GM19395 (cell line): Measurements from ENCODE around the gene APOB.
A peak's percentile ranks its signal among the peaks of the same experiment; 100 is the strongest.

ENCODE experiments used
- ATAC-seq: cut with Tn5 transposase; IDR thresholded peaks from one replicate; pipeline ENCODE4 v1.9.1; 2021; ENCODE audit warnings: mild to moderate bottlenecking, moderate library complexity; ENCODE audit not compliant: unreplicated experiment

APOB gene

GRCh38 chr2:20986024-20986939, 57.6 kb downstream of the APOB start:
- no peak for ATAC-seq

- ATAC-seq, result no peak
These were observed 58.8 kb downstream of the APOB start for GRCh38 chr2:20985062-20985461.

DNA sequence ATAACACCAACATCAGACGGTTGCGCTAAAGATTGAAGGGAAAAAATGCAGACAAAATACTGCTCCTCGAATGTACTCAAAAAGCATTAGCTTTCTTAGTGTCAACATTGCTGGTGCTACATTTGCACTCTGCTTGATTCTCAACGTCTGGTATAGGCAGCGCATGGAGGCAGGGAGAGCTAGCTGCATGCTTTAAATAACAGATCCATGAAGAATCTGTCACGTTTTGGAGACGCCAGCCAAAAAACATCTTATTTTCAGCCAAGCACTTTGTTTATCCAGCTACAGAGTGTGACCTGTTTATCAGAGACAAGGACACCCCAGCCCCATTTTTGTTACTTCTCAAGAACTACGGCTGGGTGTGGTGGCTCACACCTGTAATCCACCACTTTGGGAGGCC, 59.5 kb downstream of the APOB start:
- no peak for ATAC-seq

DNA sequence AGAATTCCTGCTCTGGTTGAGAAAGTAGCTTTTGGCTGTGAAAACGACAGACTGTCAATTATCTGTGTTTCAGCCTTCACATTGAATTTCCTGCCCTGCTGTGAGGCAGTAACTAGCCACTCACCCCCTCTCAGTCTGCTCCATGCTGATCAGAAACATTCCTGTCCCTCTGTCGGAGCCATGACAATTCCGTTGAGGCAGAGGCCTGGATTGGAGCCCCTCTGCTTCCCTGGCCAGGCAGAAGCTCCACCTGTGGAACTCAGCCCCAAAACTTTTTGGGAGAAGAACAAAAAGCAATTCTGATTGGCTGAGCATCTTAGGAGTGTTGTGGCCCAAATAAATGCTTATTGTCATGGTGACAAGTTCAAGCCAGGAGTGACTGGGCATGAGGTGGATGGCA, 60.0 kb downstream of the APOB start:
- ATAC-seq, result no peak

DNA sequence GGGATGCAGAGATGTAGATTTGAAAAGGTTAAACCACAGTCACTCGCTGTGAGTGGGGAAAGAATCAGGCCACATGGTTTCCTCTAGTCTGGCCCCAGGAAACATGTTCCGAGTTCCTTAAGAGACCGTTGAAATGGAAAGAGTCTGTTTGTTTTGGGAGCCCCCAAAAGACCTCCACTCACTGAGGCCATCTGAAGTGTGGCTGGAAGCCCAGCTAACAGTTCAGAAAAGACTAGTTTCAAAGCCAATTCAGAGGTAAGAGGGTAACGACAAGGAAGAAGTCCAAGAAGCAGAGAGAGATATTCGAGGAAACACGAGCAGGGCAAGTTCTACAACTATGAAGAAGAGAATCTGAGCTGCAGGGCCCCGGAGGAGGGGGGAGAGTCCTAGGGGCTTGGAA, 61.0 kb downstream of the APOB start:
- no peak for ATAC-seq

- ATAC-seq, result no peak
These were observed 66.2 kb downstream of the APOB start for GRCh38 chr2:20977520-20978180.

DNA sequence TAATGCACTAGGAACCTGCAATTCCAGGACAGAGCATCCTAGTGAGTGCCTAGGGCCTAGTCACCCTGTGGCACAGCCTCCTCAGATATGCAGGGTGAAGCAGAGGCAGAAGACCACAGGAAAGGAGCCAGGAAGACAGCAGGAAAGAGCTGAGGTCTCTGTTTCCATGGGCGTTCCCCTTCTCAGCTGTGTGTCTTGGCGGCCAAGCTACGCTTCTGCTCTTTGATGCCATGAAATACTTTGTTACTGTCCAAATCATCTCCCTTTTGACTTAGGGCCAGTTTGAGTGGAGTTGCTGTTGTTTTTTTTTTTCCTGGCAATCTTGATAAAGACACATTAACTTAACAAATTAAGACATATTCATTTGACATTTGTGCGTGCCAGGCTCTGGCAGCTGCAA, 67.3 kb downstream of the APOB start:
- no peak for ATAC-seq

- ATAC-seq, result no peak
These were observed 70.9 kb downstream of the APOB start for GRCh38 chr2:20972792-20973565.

GRCh38 chr2:20972110-20972509, 71.8 kb downstream of the APOB start:
- ATAC-seq, result no peak

GRCh38 chr2:20970068-20970467, 73.8 kb downstream of the APOB start:
- ATAC-seq, result no peak

DNA sequence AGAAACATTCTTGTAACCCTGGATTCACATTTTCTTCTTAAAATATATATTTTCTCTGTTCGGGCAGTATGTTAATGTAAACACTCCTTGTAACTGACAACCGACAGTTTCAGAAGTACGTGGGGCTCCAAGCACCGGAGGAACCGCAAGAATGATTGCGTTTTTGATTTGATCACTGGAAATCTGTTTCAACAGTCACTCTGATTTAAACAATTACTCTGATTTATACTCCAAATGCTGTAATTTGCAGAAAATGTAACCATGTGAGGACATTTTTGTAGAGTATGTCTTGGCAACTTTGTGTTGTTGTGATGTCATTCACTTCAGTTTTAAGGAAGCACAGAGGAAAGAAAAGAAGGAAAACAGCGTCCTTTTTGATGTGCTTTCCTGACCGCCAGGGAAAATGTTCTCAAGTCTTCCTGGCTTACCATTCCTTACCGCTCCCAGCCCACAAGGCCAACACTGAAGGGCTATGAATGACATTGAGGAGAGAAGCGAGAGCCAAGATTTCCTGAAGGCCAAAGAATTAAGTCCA, 77.7 kb downstream of the APOB start:
- no peak for ATAC-seq

GRCh38 chr2:20965221-20965620, 78.7 kb downstream of the APOB start:
- ATAC-seq, result no peak

DNA sequence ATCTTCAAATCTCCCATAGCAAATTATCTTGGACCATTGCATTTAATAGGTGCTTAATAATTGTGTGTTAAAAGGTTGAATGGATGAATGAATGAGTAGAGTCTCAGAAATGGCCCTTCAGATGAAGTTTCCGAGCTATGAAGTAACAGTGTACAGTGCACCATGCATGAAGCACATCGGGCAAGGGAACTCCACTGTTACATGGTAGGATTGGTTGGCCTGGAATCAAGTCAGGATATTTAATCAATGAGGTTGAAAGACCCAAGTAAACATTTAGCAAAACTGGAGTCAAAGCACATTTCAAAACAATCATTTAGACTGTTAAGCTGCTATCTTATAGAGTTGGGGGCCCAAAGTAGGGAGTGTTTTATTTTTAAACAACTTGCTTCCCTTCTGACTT, 80.0 kb downstream of the APOB start:
- no peak for ATAC-seq

DNA sequence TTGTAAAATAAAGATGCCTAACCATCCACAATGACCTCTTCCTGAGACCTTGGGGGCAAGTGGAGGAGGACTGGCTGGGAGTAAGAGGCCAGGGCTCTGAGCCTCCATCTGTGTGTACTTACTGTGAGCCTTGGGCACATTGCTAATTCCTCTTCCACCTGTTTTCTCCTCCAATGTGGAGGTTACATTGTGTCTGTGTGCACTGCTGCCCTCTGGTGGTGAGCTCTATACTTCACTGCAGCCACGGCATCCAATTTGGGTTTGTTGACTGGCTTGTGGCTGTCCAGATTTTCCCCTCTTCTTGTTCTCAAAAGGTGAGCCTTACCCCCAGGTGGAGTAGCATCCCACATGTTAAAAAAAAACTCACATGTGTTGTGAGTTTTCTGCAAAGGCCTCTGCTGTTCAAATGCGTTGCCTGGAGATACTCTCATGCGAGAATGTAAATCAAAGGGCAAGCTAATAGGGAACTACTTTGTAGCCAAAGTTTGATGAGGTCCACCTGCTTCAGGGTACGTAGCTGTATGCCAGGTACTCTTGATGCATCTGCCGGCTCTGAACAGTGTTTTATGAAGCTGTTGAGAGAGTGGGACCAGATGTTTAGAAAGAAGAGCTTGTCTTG, 80.8 kb downstream of the APOB start:
- peak; percentile 89 for ATAC-seq

DNA sequence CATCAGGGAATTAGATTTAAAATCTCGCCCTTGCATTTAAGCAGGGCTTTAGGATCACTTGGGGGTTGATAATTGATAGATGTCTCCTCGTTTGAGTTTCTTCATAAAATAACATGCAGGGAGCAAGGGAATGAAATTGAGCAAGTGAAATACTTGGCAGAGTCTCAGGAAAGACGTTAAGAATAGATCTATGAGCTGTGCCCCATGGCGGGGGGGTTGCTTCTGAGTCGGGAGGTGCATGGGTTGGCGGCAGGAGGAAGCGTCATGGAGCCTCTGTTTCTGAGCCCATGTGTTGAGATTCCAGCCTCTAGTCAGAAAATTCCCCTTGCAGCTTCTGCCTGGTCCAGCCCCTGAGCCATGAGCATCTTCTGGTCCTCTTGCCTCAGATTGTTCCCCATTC, 82.0 kb downstream of the APOB start:
- ATAC-seq, result no peak

DNA sequence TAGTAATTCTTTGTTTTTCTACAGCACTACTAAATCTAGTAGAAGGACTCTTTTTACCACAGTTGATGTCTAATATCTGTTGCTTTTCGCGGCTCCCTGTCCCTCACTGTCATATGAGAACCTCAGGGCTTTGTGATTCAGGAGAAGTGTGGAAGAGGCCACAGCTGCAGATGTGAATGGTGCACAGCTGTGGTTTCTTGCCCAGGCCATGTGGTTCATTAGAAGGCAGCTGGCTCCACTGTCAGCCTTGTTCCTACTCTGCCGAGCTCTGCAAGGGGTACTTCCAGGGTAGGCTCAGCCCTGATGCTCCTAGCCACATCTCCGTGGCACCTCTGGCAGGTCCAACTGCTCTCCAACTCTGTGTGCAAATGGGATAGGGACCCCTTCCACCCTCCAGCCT, 83.9 kb downstream of the APOB start:
- ATAC-seq, result no peak

GRCh38 chr2:20959252-20959651, 84.6 kb downstream of the APOB start:
- ATAC-seq, result no peak

- ATAC-seq, result no peak
These were observed 85.9 kb downstream of the APOB start for GRCh38 chr2:20957788-20958525.

- ATAC-seq, result no peak
These were observed 88.4 kb downstream of the APOB start for GRCh38 chr2:20955277-20956026.
